T-cell (primary cell): ENCODE data around the gene LCP2. TPM values are rescaled to one million over a fixed set of nuclear protein-coding genes. Genes with fewer than 3 reads are reported as not detected.
A peak's percentile ranks its signal among the peaks of the same experiment; 100 is the strongest.

Source experiments
- ATAC-seq, 4 experiments: fragments of 200-7000 bp in 3 of 4; fragments of 150-1000 bp in 1 of 4; cut with Tn5 transposase; replicated peaks in 1 of 4; 1 replicate in 3 of 4; 2 replicates in 1 of 4; pipeline ENCODE4 v1.10.0; 2021; ENCODE audit warnings: moderate library complexity in 3 of 4, mild to moderate bottlenecking in 2 of 4, moderate number of reproducible peaks in 1 of 4
- CTCF ChIA-PET, 2 donors: fragments of 300-600 bp; sonication (Branson Sonifier 250); formaldehyde crosslinking; loops; one replicate each; lab custom pipeline; 2022; ENCODE audit warnings: antibody characterized with exemption in 2 of 2; lab: Charles Lee
- POLR2A ChIA-PET, 2 donors: fragments of 300-600 bp; sonication (Branson Sonifier 250); formaldehyde crosslinking; loops; one replicate each; lab custom pipeline; 2022; ENCODE audit warnings: antibody characterized with exemption in 2 of 2; lab: Charles Lee
- DNase-seq, 35 experiments: peaks; one replicate each; pipeline versions ENCODE4 v3.0.0 to v3.0.0-alpha.2; 2013 to 2023
- H3K27ac ChIP-seq: one replicate; pipeline ENCODE4 v1.5.1; 2013; ENCODE audit warnings: low read length
- H3K27me3 ChIP-seq, 2 experiments: replicated peaks in 1 of 2; 1 replicate in 1 of 2; 2 replicates in 1 of 2; pipeline versions ENCODE4 v1.6.1 to v1.7.0; 2013; ENCODE audit warnings: low read length in 1 of 2, mixed read lengths in 1 of 2; ENCODE audit not compliant: control insufficient read depth in 2 of 2, insufficient read depth in 2 of 2; ENCODE audit errors: extremely low read depth in 1 of 2
- H3K36me3 ChIP-seq, 2 donors: 1 replicate in 1 of 2; 2 replicates in 1 of 2; pipeline versions ENCODE4 v1.6.1 to v1.7.0; 2013; ENCODE audit warnings: low read length in 1 of 2; ENCODE audit not compliant: control insufficient read depth in 2 of 2, insufficient read depth in 1 of 2; ENCODE audit errors: extremely low read depth in 1 of 2
- H3K4me1 ChIP-seq, 2 experiments: 1 replicate in 1 of 2; 2 replicates in 1 of 2; pipeline versions ENCODE4 v1.6.1 to v1.7.0; 2013; ENCODE audit warnings: low read length in 2 of 2, mixed read lengths in 1 of 2; ENCODE audit not compliant: insufficient read depth in 2 of 2, control insufficient read depth in 1 of 2; ENCODE audit errors: extremely low read depth in 1 of 2
- H3K4me3 ChIP-seq, 2 donors: 1 replicate in 1 of 2; 2 replicates in 1 of 2; pipeline versions ENCODE4 v1.5.1 to v1.7.0; 2013; ENCODE audit warnings: mild to moderate bottlenecking in 2 of 2, low read length in 1 of 2, moderate library complexity in 1 of 2; ENCODE audit not compliant: control insufficient read depth in 1 of 2; ENCODE audit errors: extremely low read depth in 1 of 2
- H3K9me3 ChIP-seq: 2 replicates; pipeline ENCODE4 v1.7.0; 2013
- H3K27ac Mint-ChIP-seq, 2 donors: one replicate each; pipeline ENCODE4 v1.8.0; 2020 to 2021; ENCODE audit warnings: mild to moderate bottlenecking in 2 of 2, mixed read lengths in 2 of 2
- H3K27me3 Mint-ChIP-seq, 2 donors: one replicate each; pipeline ENCODE4 v1.8.0; 2021 to 2022; ENCODE audit warnings: mixed read lengths in 2 of 2
- H3K36me3 Mint-ChIP-seq: one replicate; pipeline ENCODE4 v1.8.0; 2021; ENCODE audit warnings: mixed read lengths
- H3K4me1 Mint-ChIP-seq, 3 donors: one replicate each; pipeline ENCODE4 v1.8.0; 2020 to 2022; ENCODE audit warnings: mixed read lengths in 3 of 3, mild to moderate bottlenecking in 1 of 3
- H3K4me3 Mint-ChIP-seq, 3 donors: one replicate each; pipeline ENCODE4 v1.8.0; 2020 to 2022; ENCODE audit warnings: mild to moderate bottlenecking in 3 of 3, mixed read lengths in 3 of 3, moderate library complexity in 3 of 3
- H3K9me3 Mint-ChIP-seq, 3 donors: one replicate each; pipeline ENCODE4 v1.8.0; 2020 to 2022; ENCODE audit warnings: mixed read lengths in 3 of 3
- WGBS: methylation state at CpG from one replicate; pipeline ENCODE4 v1.1.5; 2013; ENCODE audit warnings: missing lambda C conversion rate; ENCODE audit not compliant: insufficient coverage; 5-methylcytosine and 5-hydroxymethylcytosine counted together
- total RNA-seq, 35 experiments: library from RNA in 6 of 35; stranded (reverse) in 6 of 35; fragments of 120-200 nt in 1 of 35; gene quantifications; one replicate each; pipeline versions ENCODE4 v1.2.1 to v1.2.4 and lab custom pipeline; 2013 to 2026

Gene LCP2
- total RNA-seq, 5 donors from 2014 or later (not counting 1 experiment from before 2014, with no cell fraction given) = 355 to 394 (median 374) TPM

- no peaks in the 10 kb centered on the region for H3K36me3 ChIP-seq
- Mint-ChIP-seq H3K36me3 (no peaks in the 10 kb centered on the region), H3K9me3 (no peaks in the 10 kb centered on the region), H3K27me3 (no peaks in the 10 kb centered on the region), H3K4me3 (peak overlapping the region in 1 of 3 donors; percentile 81), H3K4me1 (peaks cover 56 to 78% (median 71%) of the 10 kb centered on the region in 3 donors), H3K27ac (peak overlapping the region; percentile 94 to 97)
- ATAC-seq (no peak), DNase-seq (no peak)
- peak overlapping the region; percentile 74 for H3K27ac ChIP-seq
- no peaks in the 10 kb centered on the region for H3K9me3 ChIP-seq
- peaks cover 37 to 48% of the 10 kb centered on the region in 2 experiments for H3K4me1 ChIP-seq
- H3K4me3 ChIP-seq = no peak overlapping the region
- POLR2A ChIA-PET = no interaction called here
- CTCF ChIA-PET = interaction anchor here in 1 of 2 donors (1.0 kb wide), 1 partner anchor 12 kb away, joined by 3 read pairs; no protein-coding TSS in a partner anchor
- no peaks in the 10 kb centered on the region for H3K27me3 ChIP-seq
- 76% methylated on average over 4 of the region's 7 CpGs for WGBS
Measured at GRCh38 chr5:170311511-170312300, 14.1 kb upstream of the LCP2 start.

GRCh38 chr5:170310256-170310926 lies 12.8 kb upstream of the LCP2 start:
- no peak overlapping the region for H3K27ac ChIP-seq

GRCh38 chr5:170308686-170309085 lies 11.1 kb upstream of the LCP2 start:
- Mint-ChIP-seq H3K27ac (no peak overlapping the region), H3K4me3 (no peak overlapping the region), H3K27me3 (no peaks in the 10 kb centered on the region), H3K4me1 (peaks cover 67 to 84% (median 83%) of the 10 kb centered on the region in 3 donors), H3K36me3 (no peaks in the 10 kb centered on the region), H3K9me3 (no peaks in the 10 kb centered on the region)
- H3K36me3 ChIP-seq = no peaks in the 10 kb centered on the region
- ATAC-seq (no peak), DNase-seq (no peak)
- H3K27ac ChIP-seq = no peak overlapping the region
- peaks cover 53 to 57% of the 10 kb centered on the region in 2 experiments for H3K4me1 ChIP-seq
- WGBS = 100% methylated on average over 1 of the region's 2 CpGs
- ChIA-PET CTCF (interaction anchor here in 1 of 2 donors (0.7 kb wide), 1 partner anchor 13 kb away, joined by 3 read pairs; no protein-coding TSS in a partner anchor), POLR2A (no interaction called here)
- no peak overlapping the region for H3K4me3 ChIP-seq
- H3K27me3 ChIP-seq = no peaks in the 10 kb centered on the region
- no peaks in the 10 kb centered on the region for H3K9me3 ChIP-seq

More at GRCh38 chr5:170310256-170310926, 12.8 kb upstream of the LCP2 start:
- Histone ChIP-seq H3K36me3 (no peaks in the 10 kb centered on the region), H3K4me3 (no peak overlapping the region), H3K4me1 (peaks cover 42 to 52% of the 10 kb centered on the region in 2 experiments), H3K9me3 (no peaks in the 10 kb centered on the region), H3K27me3 (no peaks in the 10 kb centered on the region)
- DNase-seq = no peak
- Mint-ChIP-seq H3K27ac (peak overlapping the region; percentile 46 to 73), H3K27me3 (no peaks in the 10 kb centered on the region), H3K4me1 (peaks cover 64 to 86% (median 79%) of the 10 kb centered on the region in 3 donors), H3K4me3 (peak overlapping the region in 1 of 3 donors; percentile 17), H3K9me3 (no peaks in the 10 kb centered on the region), H3K36me3 (no peaks in the 10 kb centered on the region)
- WGBS = 89% methylated on average over 3 of the region's 5 CpGs
- ATAC-seq = no peak
- ChIA-PET CTCF (interaction anchor here in 1 of 2 donors (1.0 kb wide), 1 partner anchor 10 kb away, joined by 3 read pairs; no protein-coding TSS in a partner anchor), POLR2A (interaction anchor here in 1 of 2 donors (0.6 kb wide), 1 partner anchor 9 kb away, joined by 3 read pairs; no protein-coding TSS in a partner anchor)

GRCh38 chr5:170307575-170308465 lies 10.2 kb upstream of the LCP2 start:
- no peaks in the 10 kb centered on the region for H3K9me3 ChIP-seq
- POLR2A ChIA-PET = interaction anchor here in 1 of 2 donors (1.1 to 1.3 kb wide), 3 partner anchors 11 to 23 kb away, joined by 3 to 4 read pairs (median 4); no protein-coding TSS in a partner anchor
- H3K4me3 ChIP-seq = no peak overlapping the region

GRCh38 chr5:170306381-170306831 lies 8.8 kb upstream of the LCP2 start:
- H3K27me3 Mint-ChIP-seq = no peaks in the 10 kb centered on the region
- no peaks in the 10 kb centered on the region for H3K9me3 Mint-ChIP-seq
- H3K36me3 Mint-ChIP-seq = no peaks in the 10 kb centered on the region
- Histone ChIP-seq H3K4me1 (peaks cover 49 to 57% of the 10 kb centered on the region in 2 experiments), H3K27me3 (no peaks in the 10 kb centered on the region), H3K4me3 (no peak overlapping the region), H3K27ac (no peak overlapping the region), H3K36me3 (no peaks in the 10 kb centered on the region), H3K9me3 (no peaks in the 10 kb centered on the region)
- no peak for ATAC-seq
- ChIA-PET CTCF (interaction anchor here in 1 of 2 donors (1.0 to 1.2 kb wide), 2 partner anchors 13 to 33 kb away, joined by 5 to 6 read pairs; no protein-coding TSS in a partner anchor), POLR2A (interaction anchor here in 1 of 2 donors (0.7 to 1.1 kb wide), 2 partner anchors 17 to 25 kb away, joined by 3 read pairs; no protein-coding TSS in a partner anchor)
- no peak overlapping the region for H3K27ac Mint-ChIP-seq
- DNase-seq = no peak
- peaks cover 65 to 84% (median 83%) of the 10 kb centered on the region in 3 donors for H3K4me1 Mint-ChIP-seq
- no peak overlapping the region for H3K4me3 Mint-ChIP-seq
- 94% methylated on average over 2 of the region's 5 CpGs for WGBS

More at GRCh38 chr5:170307575-170308465, 10.2 kb upstream of the LCP2 start:
- H3K27ac Mint-ChIP-seq = no peak overlapping the region
- H3K4me1 Mint-ChIP-seq = peaks cover 67 to 84% (median 83%) of the 10 kb centered on the region in 3 donors
- DNase-seq (peak in 1 of 35 experiments; percentile 39), ATAC-seq (no peak)
- H3K36me3 ChIP-seq = no peaks in the 10 kb centered on the region
- no peaks in the 10 kb centered on the region for H3K27me3 Mint-ChIP-seq
- peaks cover 50 to 57% of the 10 kb centered on the region in 2 experiments for H3K4me1 ChIP-seq
- no peak overlapping the region for H3K27ac ChIP-seq
- no peaks in the 10 kb centered on the region for H3K36me3 Mint-ChIP-seq
- no peaks in the 10 kb centered on the region for H3K27me3 ChIP-seq
- no peak overlapping the region for H3K4me3 Mint-ChIP-seq
- H3K9me3 Mint-ChIP-seq = no peaks in the 10 kb centered on the region
- WGBS = 96% methylated on average over 13 of the region's 15 CpGs
- CTCF ChIA-PET = interaction anchor here in 1 of 2 donors (0.7 kb wide), 1 partner anchor 14 kb away, joined by 3 read pairs; no protein-coding TSS in a partner anchor
